WTC11 (cell line): Measurements from ENCODE around the gene MTSS2.
A peak's percentile ranks its signal among the peaks of the same experiment; 100 is the strongest.

Source experiments
- ATF2 ChIP-seq: sonication (generic); formaldehyde crosslinking; IDR thresholded peaks from 2 replicates; pipeline ENCODE4 v1.8.1; 2022; ENCODE audit warnings: low read depth, missing genetic modification reagents, borderline replicate concordance
- CREM ChIP-seq: sonication (generic); formaldehyde crosslinking; IDR thresholded peaks from 2 replicates; pipeline ENCODE4 v1.8.1; 2022; ENCODE audit warnings: mild to moderate bottlenecking, missing genetic modification reagents, moderate library complexity
- CTCF ChIP-seq: fragments of 200-600 bp; IDR thresholded peaks from 2 replicates; pipeline ENCODE4 v1.8.0; 2022; ENCODE audit warnings: antibody characterized with exemption
- ESRRA ChIP-seq: sonication (generic); formaldehyde crosslinking; IDR thresholded peaks from 2 replicates; pipeline ENCODE4 v1.8.1; 2022; ENCODE audit warnings: mild to moderate bottlenecking, missing genetic modification reagents, borderline replicate concordance
- ETV6 ChIP-seq: sonication (generic); formaldehyde crosslinking; IDR thresholded peaks from 2 replicates; pipeline ENCODE4 v1.8.1; 2022; ENCODE audit warnings: mild to moderate bottlenecking, missing genetic modification reagents
- HMGXB4 ChIP-seq: sonication (generic); formaldehyde crosslinking; IDR thresholded peaks from 2 replicates; pipeline ENCODE4 v1.8.1; 2023; ENCODE audit warnings: mild to moderate bottlenecking, moderate library complexity, missing genetic modification reagents
- IRF2 ChIP-seq: sonication (generic); formaldehyde crosslinking; IDR thresholded peaks from 2 replicates; pipeline ENCODE4 v1.8.0; 2022; ENCODE audit warnings: low read depth, missing genetic modification reagents, borderline replicate concordance
- MAX ChIP-seq: sonication (generic); formaldehyde crosslinking; IDR thresholded peaks from 2 replicates; pipeline ENCODE4 v1.8.0; 2022; ENCODE audit warnings: mild to moderate bottlenecking, missing genetic modification reagents
- SMAD3 ChIP-seq: sonication (generic); formaldehyde crosslinking; IDR thresholded peaks from 2 replicates; pipeline ENCODE4 v1.8.0; 2022; ENCODE audit warnings: missing genetic modification reagents, mild to moderate bottlenecking, borderline replicate concordance
- SMAD4 ChIP-seq: sonication (generic); formaldehyde crosslinking; IDR thresholded peaks from 2 replicates; pipeline ENCODE4 v1.8.0; 2022; ENCODE audit warnings: mild to moderate bottlenecking, missing genetic modification reagents
- TCF7 ChIP-seq: sonication (generic); formaldehyde crosslinking; IDR thresholded peaks from 2 replicates; pipeline ENCODE4 v1.8.0; 2022; ENCODE audit warnings: mild to moderate bottlenecking, low read depth, missing genetic modification reagents, moderate library complexity
- USF2 ChIP-seq: sonication (generic); formaldehyde crosslinking; IDR thresholded peaks from 2 replicates; pipeline ENCODE4 v1.8.1; 2023; ENCODE audit warnings: mild to moderate bottlenecking, missing genetic modification reagents, moderate library complexity
- ZNF425 ChIP-seq: fragments of 250-450 bp; sonication (Bioruptor Pico); conservative IDR thresholded peaks from 2 replicates; pipeline ENCODE4 v1.9.0; 2021; ENCODE audit warnings: mild to moderate bottlenecking

GRCh38 chr16:70644763-70645597 lies 40.9 kb downstream of the MTSS2 start:
- TF ChIP-seq TCF7 (CRISPR knock-in tag) (no peak), SMAD3 (no peak), CTCF (no peak), IRF2 (CRISPR knock-in tag) (no peak), SMAD4 (CRISPR knock-in tag) (no peak), MAX (CRISPR knock-in tag) (no peak), CREM (no peak), ATF2 (CRISPR knock-in tag) (no peak), ZNF425 (no peak), HMGXB4 (CRISPR knock-in tag) (no peak), ETV6 (CRISPR knock-in tag) (peak; percentile 24; the same call in 1 of the 2 replicates), USF2 (no peak), ESRRA (CRISPR knock-in tag) (no peak)
